ENCODE data around the gene FGF1.

FGF1 gene

DNA sequence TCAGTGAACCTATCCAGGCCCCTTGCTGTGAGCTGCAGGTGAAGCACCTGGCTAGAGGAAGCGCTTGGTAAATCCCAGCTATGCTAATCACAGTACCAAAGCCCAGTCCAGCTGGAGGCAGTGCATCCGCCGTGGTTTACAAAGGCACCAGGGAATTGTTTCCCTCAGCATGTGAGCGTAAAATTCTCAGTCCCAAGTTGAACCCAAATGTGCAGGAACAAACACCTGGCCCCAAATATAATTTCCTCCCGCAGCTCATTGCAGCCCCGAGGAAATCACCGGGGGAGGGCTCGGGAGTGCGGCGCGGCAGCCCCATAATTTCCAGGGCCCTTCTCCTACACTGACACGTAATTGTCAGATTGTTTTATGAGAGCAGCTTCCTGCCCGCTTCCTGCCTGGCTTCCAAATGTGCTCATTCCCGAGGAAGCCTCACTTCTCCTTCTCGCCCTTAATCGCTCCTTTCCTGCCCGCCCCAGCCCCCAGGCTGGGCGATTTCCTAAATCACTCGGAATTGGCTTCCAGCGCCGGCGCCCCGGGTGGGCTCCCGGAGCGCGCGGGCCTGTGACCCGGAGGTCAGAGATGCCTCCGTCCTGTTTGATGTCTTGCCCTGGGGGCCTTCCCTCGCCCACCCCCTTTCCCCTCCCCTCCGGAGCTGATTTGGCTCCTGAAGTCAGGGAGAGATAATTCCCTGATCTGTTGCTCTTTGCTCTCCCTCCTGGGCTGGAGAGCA lies 134.4 kb downstream of the FGF1 start (continued):
- TF ChIP-seq GFI1B (tag by site-specific recombination; IDR thresholded peaks at IDR 0.05) = no peak
- no peak for TF ChIP-seq HOXA7 (CRISPR knock-in tag; IDR thresholded peaks at IDR 0.05; ENCODE audit: borderline replicate concordance)
- no peak for TF ChIP-seq KLF8 (tag by site-specific recombination; IDR thresholded peaks at IDR 0.05)
- TF ChIP-seq ZNF184 (tag by site-specific recombination; IDR thresholded peaks at IDR 0.05) = no peak
- TF ChIP-seq ZNF76 (tag by site-specific recombination; IDR thresholded peaks at IDR 0.05; ENCODE audit: borderline replicate concordance, low read depth) = no peak
- no peak for TF ChIP-seq ZNF768 (tag by site-specific recombination; IDR thresholded peaks at IDR 0.05)
- TF ChIP-seq, protein P1, sequence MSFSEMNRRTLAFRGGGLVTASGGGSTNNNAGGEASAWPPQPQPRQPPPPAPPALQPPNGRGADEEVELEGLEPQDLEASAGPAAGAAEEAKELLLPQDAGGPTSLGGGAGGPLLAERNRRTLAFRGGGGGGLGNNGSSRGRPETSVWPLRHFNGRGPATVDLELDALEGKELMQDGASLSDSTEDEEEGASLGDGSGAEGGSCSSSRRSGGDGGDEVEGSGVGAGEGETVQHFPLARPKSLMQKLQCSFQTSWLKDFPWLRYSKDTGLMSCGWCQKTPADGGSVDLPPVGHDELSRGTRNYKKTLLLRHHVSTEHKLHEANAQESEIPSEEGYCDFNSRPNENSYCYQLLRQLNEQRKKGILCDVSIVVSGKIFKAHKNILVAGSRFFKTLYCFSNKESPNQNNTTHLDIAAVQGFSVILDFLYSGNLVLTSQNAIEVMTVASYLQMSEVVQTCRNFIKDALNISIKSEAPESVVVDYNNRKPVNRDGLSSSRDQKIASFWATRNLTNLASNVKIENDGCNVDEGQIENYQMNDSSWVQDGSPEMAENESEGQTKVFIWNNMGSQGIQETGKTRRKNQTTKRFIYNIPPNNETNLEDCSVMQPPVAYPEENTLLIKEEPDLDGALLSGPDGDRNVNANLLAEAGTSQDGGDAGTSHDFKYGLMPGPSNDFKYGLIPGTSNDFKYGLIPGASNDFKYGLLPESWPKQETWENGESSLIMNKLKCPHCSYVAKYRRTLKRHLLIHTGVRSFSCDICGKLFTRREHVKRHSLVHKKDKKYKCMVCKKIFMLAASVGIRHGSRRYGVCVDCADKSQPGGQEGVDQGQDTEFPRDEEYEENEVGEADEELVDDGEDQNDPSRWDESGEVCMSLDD (tag by site-specific recombination; IDR thresholded peaks at IDR 0.05) = no peak
- TF ChIP-seq ZNF324 (tag by site-specific recombination; IDR thresholded peaks at IDR 0.05) = no peak
- TF ChIP-seq, protein P2, sequence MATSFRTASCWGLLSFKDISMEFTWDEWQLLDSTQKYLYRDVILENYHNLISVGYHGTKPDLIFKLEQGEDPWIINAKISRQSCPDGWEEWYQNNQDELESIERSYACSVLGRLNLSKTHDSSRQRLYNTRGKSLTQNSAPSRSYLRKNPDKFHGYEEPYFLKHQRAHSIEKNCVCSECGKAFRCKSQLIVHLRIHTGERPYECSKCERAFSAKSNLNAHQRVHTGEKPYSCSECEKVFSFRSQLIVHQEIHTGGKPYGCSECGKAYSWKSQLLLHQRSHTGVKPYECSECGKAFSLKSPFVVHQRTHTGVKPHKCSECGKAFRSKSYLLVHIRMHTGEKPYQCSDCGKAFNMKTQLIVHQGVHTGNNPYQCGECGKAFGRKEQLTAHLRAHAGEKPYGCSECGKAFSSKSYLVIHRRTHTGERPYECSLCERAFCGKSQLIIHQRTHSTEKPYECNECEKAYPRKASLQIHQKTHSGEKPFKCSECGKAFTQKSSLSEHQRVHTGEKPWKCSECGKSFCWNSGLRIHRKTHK (tag by site-specific recombination; IDR thresholded peaks at IDR 0.05) = no peak
- TF ChIP-seq ZNF621 (tag by site-specific recombination; IDR thresholded peaks at IDR 0.05) = no peak
- TF ChIP-seq KLF16 (tag by site-specific recombination; IDR thresholded peaks at IDR 0.05) = no peak
- no peak for TF ChIP-seq ZNF560 (tag by site-specific recombination; IDR thresholded peaks at IDR 0.05; ENCODE audit: borderline replicate concordance)
- TF ChIP-seq PRDM1 (tag by site-specific recombination; IDR thresholded peaks at IDR 0.05) = no peak
- TF ChIP-seq, protein P3, sequence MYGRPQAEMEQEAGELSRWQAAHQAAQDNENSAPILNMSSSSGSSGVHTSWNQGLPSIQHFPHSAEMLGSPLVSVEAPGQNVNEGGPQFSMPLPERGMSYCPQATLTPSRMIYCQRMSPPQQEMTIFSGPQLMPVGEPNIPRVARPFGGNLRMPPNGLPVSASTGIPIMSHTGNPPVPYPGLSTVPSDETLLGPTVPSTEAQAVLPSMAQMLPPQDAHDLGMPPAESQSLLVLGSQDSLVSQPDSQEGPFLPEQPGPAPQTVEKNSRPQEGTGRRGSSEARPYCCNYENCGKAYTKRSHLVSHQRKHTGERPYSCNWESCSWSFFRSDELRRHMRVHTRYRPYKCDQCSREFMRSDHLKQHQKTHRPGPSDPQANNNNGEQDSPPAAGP (tag by site-specific recombination; IDR thresholded peaks at IDR 0.05) = no peak
- no peak for TF ChIP-seq ZBTB7A (tag by site-specific recombination; IDR thresholded peaks at IDR 0.05; ENCODE audit: low read depth)
- no peak for TF ChIP-seq SCRT1 (tag by site-specific recombination; IDR thresholded peaks at IDR 0.05; ENCODE audit: borderline replicate concordance)
- 0 out of 2 replicates have a peak, but pooled peaks have one; percentile 80 for TF ChIP-seq ZIC2 (tag by site-specific recombination; IDR thresholded peaks at IDR 0.05)
- TF ChIP-seq ZNF626 (tag by site-specific recombination; IDR thresholded peaks at IDR 0.05) = no peak
- TF ChIP-seq, protein P4, sequence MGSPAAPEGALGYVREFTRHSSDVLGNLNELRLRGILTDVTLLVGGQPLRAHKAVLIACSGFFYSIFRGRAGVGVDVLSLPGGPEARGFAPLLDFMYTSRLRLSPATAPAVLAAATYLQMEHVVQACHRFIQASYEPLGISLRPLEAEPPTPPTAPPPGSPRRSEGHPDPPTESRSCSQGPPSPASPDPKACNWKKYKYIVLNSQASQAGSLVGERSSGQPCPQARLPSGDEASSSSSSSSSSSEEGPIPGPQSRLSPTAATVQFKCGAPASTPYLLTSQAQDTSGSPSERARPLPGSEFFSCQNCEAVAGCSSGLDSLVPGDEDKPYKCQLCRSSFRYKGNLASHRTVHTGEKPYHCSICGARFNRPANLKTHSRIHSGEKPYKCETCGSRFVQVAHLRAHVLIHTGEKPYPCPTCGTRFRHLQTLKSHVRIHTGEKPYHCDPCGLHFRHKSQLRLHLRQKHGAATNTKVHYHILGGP (tag by site-specific recombination; IDR thresholded peaks at IDR 0.05) = no peak
- TF ChIP-seq ZNF529 (tag by site-specific recombination; IDR thresholded peaks at IDR 0.05; ENCODE audit: insufficient replicate concordance) = no peak
- TF ChIP-seq ZNF350 (tag by site-specific recombination; IDR thresholded peaks at IDR 0.05) = no peak
- TF ChIP-seq, protein P5, sequence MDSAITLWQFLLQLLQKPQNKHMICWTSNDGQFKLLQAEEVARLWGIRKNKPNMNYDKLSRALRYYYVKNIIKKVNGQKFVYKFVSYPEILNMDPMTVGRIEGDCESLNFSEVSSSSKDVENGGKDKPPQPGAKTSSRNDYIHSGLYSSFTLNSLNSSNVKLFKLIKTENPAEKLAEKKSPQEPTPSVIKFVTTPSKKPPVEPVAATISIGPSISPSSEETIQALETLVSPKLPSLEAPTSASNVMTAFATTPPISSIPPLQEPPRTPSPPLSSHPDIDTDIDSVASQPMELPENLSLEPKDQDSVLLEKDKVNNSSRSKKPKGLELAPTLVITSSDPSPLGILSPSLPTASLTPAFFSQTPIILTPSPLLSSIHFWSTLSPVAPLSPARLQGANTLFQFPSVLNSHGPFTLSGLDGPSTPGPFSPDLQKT (IDR thresholded peaks at IDR 0.05; ENCODE audit: borderline replicate concordance, low read depth, low read length) = no peak
- TF ChIP-seq ZNF776 (tag by site-specific recombination; IDR thresholded peaks at IDR 0.05; ENCODE audit: borderline replicate concordance) = no peak
- TF ChIP-seq ZNF792 (tag by site-specific recombination; IDR thresholded peaks at IDR 0.05) = no peak
- TF ChIP-seq GLIS2 (tag by site-specific recombination; IDR thresholded peaks at IDR 0.05) = peak; percentile 81
- TF ChIP-seq, protein P6, sequence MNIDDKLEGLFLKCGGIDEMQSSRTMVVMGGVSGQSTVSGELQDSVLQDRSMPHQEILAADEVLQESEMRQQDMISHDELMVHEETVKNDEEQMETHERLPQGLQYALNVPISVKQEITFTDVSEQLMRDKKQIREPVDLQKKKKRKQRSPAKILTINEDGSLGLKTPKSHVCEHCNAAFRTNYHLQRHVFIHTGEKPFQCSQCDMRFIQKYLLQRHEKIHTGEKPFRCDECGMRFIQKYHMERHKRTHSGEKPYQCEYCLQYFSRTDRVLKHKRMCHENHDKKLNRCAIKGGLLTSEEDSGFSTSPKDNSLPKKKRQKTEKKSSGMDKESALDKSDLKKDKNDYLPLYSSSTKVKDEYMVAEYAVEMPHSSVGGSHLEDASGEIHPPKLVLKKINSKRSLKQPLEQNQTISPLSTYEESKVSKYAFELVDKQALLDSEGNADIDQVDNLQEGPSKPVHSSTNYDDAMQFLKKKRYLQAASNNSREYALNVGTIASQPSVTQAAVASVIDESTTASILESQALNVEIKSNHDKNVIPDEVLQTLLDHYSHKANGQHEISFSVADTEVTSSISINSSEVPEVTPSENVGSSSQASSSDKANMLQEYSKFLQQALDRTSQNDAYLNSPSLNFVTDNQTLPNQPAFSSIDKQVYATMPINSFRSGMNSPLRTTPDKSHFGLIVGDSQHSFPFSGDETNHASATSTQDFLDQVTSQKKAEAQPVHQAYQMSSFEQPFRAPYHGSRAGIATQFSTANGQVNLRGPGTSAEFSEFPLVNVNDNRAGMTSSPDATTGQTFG (tag by site-specific recombination; IDR thresholded peaks at IDR 0.05; ENCODE audit: borderline replicate concordance) = no peak
- TF ChIP-seq ZNF629 (tag by site-specific recombination; IDR thresholded peaks at IDR 0.05) = no peak
- TF ChIP-seq KLF1 (tag by site-specific recombination; IDR thresholded peaks at IDR 0.05) = no peak
- TF ChIP-seq ZNF777 (tag by site-specific recombination; IDR thresholded peaks at IDR 0.05; ENCODE audit: borderline replicate concordance) = no peak
- no peak for TF ChIP-seq ZNF530 (tag by site-specific recombination; IDR thresholded peaks at IDR 0.05; ENCODE audit: low read depth)
- TF ChIP-seq EGR2 (tag by site-specific recombination; IDR thresholded peaks at IDR 0.05; ENCODE audit: low read depth) = no peak
